Left ventricle myocardium inferior (tissue), 1 donor: Measurements from ENCODE around the gene LDHA. TPM values are rescaled to one million over a fixed set of nuclear protein-coding genes. Genes with fewer than 3 reads are reported as not detected.

ENCODE experiments used
- DNase-seq: peaks from one replicate; pipeline ENCODE4 v3.0.0-alpha.2; 2020
- H3K27ac ChIP-seq: fragments of 200-600 bp; replicated peaks from 2 replicates; pipeline ENCODE4 v1.8.0; 2021
- H3K27me3 ChIP-seq: fragments of 200-600 bp; 2 replicates; pipeline ENCODE4 v1.8.0; 2021; ENCODE audit warnings: low read depth
- H3K36me3 ChIP-seq: fragments of 200-600 bp; 2 replicates; pipeline ENCODE4 v1.8.0; 2021
- H3K4me1 ChIP-seq: fragments of 200-600 bp; 2 replicates; pipeline ENCODE4 v1.8.0; 2021
- H3K4me3 ChIP-seq: fragments of 200-600 bp; 2 replicates; pipeline ENCODE4 v1.8.0; 2021; ENCODE audit warnings: mild to moderate bottlenecking, moderate library complexity
- H3K9me3 ChIP-seq: fragments of 200-600 bp; replicated peaks from 2 replicates; pipeline ENCODE4 v1.8.0; 2021
- intact Hi-C: fragments of 100-400 bp; cut with micrococcal nuclease; formaldehyde crosslinking; loops from one replicate; pipeline ENCODE4 v1.11.0; 2022
- microRNA-seq: library from miRNA; unstranded; fragments of <30 nt; microRNA quantifications from one replicate; pipeline ENCODE4 v1.2.0, GENCODE V29; 2020
- total RNA-seq: library from RNA; stranded (reverse); fragmentation: NEBNext Ultra II Directional; extraction: Animal tissue kit (Norgen Biotek cat#: 25700); gene quantifications from one replicate; pipeline ENCODE4 v1.2.1, GENCODE V29; 2021
- TF ChIP-seq, protein P1 (sequence below): fragments of 200-600 bp; IDR thresholded peaks from 2 replicates; pipeline ENCODE4 v1.8.0; 2021; ENCODE audit warnings: antibody characterized with exemption, mild to moderate bottlenecking, borderline replicate concordance
- donor health status: DM: no; HTN: yes; CAD: no; lungs with severe emphysema.

The LDHA gene
- total RNA-seq, 1 donor from 2014 or later: 332 TPM

DNA sequence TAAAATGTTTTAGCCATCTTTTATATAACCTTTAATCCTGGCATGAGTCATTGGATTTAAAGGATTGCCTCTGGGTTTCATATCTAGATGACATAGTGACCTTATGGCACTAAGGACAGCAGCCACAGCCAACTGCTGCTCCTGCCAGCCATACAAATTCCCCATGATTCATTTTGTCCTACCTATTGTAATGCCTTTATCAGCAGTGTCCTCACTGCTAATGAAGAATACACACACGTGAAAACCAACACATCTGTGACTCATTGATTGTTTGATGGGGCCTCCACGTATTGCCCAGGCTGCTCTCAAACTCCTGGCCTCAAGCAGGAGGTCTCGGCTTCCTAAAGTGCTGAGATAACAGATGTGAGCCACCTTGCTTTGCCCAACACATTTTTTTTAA is 63.1 kb downstream of the LDHA start:
- TF ChIP-seq, protein P1, sequence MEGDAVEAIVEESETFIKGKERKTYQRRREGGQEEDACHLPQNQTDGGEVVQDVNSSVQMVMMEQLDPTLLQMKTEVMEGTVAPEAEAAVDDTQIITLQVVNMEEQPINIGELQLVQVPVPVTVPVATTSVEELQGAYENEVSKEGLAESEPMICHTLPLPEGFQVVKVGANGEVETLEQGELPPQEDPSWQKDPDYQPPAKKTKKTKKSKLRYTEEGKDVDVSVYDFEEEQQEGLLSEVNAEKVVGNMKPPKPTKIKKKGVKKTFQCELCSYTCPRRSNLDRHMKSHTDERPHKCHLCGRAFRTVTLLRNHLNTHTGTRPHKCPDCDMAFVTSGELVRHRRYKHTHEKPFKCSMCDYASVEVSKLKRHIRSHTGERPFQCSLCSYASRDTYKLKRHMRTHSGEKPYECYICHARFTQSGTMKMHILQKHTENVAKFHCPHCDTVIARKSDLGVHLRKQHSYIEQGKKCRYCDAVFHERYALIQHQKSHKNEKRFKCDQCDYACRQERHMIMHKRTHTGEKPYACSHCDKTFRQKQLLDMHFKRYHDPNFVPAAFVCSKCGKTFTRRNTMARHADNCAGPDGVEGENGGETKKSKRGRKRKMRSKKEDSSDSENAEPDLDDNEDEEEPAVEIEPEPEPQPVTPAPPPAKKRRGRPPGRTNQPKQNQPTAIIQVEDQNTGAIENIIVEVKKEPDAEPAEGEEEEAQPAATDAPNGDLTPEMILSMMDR: no peak
- Histone ChIP-seq H3K36me3 (no peaks in the 10 kb centered on the region), H3K4me3 (no peak overlapping the region), H3K9me3 (no peaks in the 10 kb centered on the region), H3K27me3 (peaks cover 18% of the 10 kb centered on the region), H3K4me1 (no peaks in the 10 kb centered on the region), H3K27ac (no peak overlapping the region)
- DNase-seq: no peak
- intact Hi-C loops: no loop called here

Small RNA genes within 50 kb of the gene (microRNA-seq; reads per million reads assigned to microRNA genes)
- gene MIR3159: not detected

Other genes starting within 250 kb of the LDHA start
- not detected for gene MRGPRX4, start 221.7 kb upstream of the LDHA start, total RNA-seq
- gene SAA4, start 157.8 kb upstream of the LDHA start, total RNA-seq: not detected
- 0.60 TPM for gene SAA2, start 145.9 kb upstream of the LDHA start, total RNA-seq
- not detected for gene SAA1, start 128.3 kb upstream of the LDHA start, total RNA-seq
- 11.5 TPM for gene HPS5, start 72.4 kb upstream of the LDHA start, total RNA-seq
- 24.3 TPM for gene GTF2H1, start 72.0 kb upstream of the LDHA start, total RNA-seq
- not detected for gene LDHC, start 17.8 kb downstream of the LDHA start, total RNA-seq
- gene LDHAL6A, start 61.3 kb downstream of the LDHA start, total RNA-seq: not detected
- gene TSG101, start 132.4 kb downstream of the LDHA start, total RNA-seq: 70.9 TPM
- 17.7 TPM for gene UEVLD, start 194.2 kb downstream of the LDHA start, total RNA-seq
- 10.7 TPM for gene MISFA, start 205.2 kb downstream of the LDHA start, total RNA-seq
- 8.7 TPM for gene SPTY2D1, start 239.8 kb downstream of the LDHA start, total RNA-seq